Suprapubic skin (tissue), 4 donors: ENCODE data around the gene SPOCK1.

Experiments
- EP300 ChIP-seq: sonication (generic); formaldehyde crosslinking; IDR thresholded peaks from one replicate; pipeline ENCODE4 v1.6.1; 2017; ENCODE audit warnings: antibody characterized with exemption
- POLR2A ChIP-seq, 2 donors: fragments of 450-650 bp; IDR thresholded peaks; one replicate each; pipeline ENCODE4 v1.6.1; 2017; ENCODE audit warnings: antibody characterized with exemption in 2 of 2, mild to moderate bottlenecking in 2 of 2, moderate library complexity in 2 of 2
- POLR2AphosphoS5 ChIP-seq, 3 donors: sonication (generic); formaldehyde crosslinking; IDR thresholded peaks; one replicate each; pipeline ENCODE4 v1.6.1; 2017; ENCODE audit warnings: antibody characterized with exemption in 3 of 3
- TF ChIP-seq, protein P1 (sequence below), 2 donors: fragments of 200-600 bp in 1 of 2; fragments of 450-650 bp in 1 of 2; sonication (generic) in 1 of 2; IDR thresholded peaks; one replicate each; pipeline ENCODE4 v1.5.1; 2016 to 2019; ENCODE audit warnings: antibody characterized with exemption in 2 of 2, mild to moderate bottlenecking in 1 of 2, moderate library complexity in 1 of 2

DNA sequence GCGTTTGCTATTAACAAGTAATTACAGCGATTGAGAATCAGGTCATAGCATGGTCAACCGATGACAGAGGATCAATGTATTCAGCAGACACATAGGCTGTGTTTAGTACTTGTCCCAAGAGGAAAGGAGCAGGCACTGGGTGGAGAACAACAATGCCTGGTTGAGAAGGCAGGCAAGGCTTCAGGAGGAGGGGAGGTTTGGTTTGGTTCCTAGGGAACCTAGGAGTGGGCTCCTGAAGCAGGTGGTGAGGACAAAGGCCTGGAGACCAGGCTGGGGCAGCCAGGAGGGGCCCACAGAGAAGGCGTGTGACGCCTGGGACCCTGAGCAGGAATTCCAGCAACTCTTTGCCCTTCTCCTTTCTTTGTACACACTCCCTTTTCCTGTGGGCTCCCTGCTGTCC is 195.6 kb downstream of the SPOCK1 start:
- TF ChIP-seq, protein P1, sequence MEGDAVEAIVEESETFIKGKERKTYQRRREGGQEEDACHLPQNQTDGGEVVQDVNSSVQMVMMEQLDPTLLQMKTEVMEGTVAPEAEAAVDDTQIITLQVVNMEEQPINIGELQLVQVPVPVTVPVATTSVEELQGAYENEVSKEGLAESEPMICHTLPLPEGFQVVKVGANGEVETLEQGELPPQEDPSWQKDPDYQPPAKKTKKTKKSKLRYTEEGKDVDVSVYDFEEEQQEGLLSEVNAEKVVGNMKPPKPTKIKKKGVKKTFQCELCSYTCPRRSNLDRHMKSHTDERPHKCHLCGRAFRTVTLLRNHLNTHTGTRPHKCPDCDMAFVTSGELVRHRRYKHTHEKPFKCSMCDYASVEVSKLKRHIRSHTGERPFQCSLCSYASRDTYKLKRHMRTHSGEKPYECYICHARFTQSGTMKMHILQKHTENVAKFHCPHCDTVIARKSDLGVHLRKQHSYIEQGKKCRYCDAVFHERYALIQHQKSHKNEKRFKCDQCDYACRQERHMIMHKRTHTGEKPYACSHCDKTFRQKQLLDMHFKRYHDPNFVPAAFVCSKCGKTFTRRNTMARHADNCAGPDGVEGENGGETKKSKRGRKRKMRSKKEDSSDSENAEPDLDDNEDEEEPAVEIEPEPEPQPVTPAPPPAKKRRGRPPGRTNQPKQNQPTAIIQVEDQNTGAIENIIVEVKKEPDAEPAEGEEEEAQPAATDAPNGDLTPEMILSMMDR (IDR thresholded peaks at IDR 0.05) = no peak
- no peak for TF ChIP-seq POLR2AphosphoS5 (IDR thresholded peaks at IDR 0.05)
- no peak for TF ChIP-seq POLR2A (IDR thresholded peaks at IDR 0.05)
- no peak for TF ChIP-seq EP300
